GM21423 (cell line): ENCODE measurements around the gene RNF182.
"Not testable (repeated sequence)": the region's sequence is repeated elsewhere in the genome, so short reads cannot be mapped to it uniquely, and the experiment has no call there.

ENCODE experiments used
- ATAC-seq: cut with Tn5 transposase; IDR thresholded peaks from one replicate; pipeline ENCODE4 v1.9.1; 2021; ENCODE audit warnings: mild to moderate bottlenecking, moderate library complexity; ENCODE audit not compliant: unreplicated experiment

The RNF182 gene

GRCh38 chr6:13924949-13925881, at the start of gene RNF182:
TSS of gene RNF182 (plus strand) at chr6:13924952. CDS start at chr6:13977120, 52,168 bp downstream.
- ATAC-seq = no peak

- ATAC-seq = no peak
Measured at GRCh38 chr6:13877051-13877450, 47.7 kb upstream of the RNF182 start.

GRCh38 chr6:13880061-13880663, 44.6 kb upstream of the RNF182 start:
- not testable (repeated sequence) for ATAC-seq

DNA sequence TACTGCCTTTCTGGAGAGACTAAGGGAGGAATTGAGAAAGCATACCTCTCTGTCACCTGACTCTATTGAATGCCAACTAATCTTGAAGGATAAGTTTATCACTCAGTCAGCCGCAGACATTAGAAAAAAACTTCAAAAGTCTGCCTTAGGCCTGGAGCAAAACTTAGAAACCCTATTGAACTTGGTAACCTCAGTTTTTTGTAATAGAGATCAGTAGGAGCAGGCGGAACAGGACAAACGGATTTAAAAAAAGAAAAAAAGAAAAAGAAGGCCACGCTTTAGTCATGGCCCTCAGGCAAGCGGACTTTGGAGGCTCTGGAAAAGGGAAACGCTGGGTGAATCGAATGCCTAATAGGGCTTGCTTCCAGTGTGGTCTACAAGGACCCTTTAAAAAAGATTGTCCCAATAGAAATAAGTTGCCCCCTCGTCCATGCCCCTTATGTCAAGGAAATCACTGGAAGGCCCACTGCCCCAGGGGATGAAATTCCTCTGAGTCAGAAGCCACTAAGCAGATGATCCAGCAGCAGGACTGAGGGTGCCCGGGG, 43.1 kb upstream of the RNF182 start:
- ATAC-seq = no peak

DNA sequence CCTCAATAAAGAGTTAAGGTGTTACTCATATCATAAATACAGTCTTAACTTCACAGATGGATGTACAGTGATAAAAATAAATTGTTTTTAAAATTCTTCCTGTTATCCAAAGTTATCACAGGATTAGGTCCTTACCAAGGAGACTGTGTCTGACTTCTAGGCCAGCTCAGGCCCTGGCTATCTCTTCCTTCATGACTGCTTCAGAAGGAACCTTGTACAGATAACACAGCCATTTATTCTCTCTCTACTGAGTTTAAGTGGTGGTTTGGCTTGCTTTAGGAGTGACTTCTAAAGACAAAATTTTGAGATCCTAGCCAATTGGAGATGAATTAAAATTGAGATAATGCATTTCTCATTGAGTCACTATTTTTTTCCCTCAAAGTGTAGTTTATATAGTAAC, 40.8 kb upstream of the RNF182 start:
- ATAC-seq = no peak

DNA sequence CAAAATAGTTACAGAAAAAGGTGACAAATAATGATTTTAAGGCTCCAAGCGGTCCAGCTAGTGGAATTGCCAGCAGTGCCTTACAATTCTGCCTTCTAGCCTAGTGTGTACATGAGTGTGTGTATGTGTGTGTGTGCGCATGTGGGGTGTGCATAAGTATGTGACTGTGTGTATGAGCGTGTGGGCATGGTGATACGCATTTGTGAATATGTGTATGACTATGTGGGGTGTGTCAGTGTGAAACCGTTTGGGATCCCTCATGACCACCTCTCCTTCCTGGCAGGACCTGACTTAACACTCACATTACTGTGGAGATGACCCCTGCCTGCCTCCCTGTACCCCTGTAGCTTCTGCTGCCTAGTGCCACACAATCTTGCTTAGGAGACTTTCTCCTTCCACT, 40.4 kb upstream of the RNF182 start:
- ATAC-seq = no peak

DNA sequence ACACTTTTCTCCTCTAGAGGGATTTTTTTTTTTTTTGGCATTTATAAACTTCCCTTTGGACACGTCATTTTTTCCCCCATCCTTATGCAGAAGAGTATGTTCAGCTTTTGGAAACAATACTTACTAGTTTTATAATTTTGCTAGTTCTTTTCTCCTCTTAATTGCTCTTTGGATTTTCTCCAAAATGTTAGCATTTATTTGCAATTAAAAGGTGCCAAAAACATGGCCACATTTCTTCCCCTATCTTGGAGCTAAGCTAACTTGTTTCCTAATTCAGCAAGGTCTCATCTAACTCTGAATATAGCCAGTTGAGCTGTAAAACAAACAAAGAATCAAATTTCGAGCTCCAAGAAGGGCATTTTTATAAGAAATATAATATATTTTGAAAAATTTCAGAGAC, 39.2 kb upstream of the RNF182 start:
- no peak for ATAC-seq

GRCh38 chr6:13886949-13887348, 37.8 kb upstream of the RNF182 start:
- ATAC-seq = no peak

- ATAC-seq = no peak
Measured at GRCh38 chr6:13892017-13892645, 32.6 kb upstream of the RNF182 start.

DNA sequence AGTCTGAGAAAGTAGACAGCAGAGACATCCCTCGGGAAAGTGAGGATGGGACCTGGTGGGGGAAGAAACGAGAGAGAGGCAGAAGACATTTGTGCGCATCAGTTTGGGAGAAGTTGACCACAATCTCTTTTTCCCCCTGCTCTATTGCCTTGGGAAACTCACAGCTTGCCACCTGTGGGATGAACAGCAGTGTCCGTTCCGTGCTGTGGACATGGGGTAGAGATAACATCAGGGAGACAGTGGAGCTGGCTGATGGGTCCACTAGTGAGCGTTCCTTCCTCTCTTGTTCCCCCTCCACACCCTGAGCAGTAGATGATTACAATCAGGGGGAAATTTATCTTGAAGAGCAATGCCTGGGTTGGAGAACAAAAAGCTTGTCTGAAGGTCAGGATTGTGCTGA, 21.8 kb upstream of the RNF182 start:
- ATAC-seq = no peak

DNA sequence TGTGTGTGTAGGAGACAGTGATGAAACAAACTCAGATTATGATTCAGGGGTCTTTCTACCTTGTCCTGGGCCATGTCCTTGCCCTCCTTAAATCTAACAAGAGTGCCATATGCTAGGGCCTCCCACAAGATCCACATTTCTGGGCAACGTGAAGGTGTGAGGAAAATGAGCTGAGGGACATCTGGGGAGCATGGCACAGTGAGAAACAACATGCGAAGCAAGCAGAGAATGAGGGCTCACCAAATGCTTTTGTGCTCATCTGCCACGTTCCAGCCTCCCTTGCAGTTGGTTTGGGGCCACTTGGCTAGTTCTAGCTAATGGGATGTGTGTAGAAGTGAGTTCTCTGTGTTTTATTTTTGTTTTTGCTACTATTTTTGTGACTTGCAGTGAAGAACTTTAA, 21.4 kb upstream of the RNF182 start:
- ATAC-seq = no peak

- no peak for ATAC-seq
Measured at GRCh38 chr6:13907001-13907350, 17.8 kb upstream of the RNF182 start.

DNA sequence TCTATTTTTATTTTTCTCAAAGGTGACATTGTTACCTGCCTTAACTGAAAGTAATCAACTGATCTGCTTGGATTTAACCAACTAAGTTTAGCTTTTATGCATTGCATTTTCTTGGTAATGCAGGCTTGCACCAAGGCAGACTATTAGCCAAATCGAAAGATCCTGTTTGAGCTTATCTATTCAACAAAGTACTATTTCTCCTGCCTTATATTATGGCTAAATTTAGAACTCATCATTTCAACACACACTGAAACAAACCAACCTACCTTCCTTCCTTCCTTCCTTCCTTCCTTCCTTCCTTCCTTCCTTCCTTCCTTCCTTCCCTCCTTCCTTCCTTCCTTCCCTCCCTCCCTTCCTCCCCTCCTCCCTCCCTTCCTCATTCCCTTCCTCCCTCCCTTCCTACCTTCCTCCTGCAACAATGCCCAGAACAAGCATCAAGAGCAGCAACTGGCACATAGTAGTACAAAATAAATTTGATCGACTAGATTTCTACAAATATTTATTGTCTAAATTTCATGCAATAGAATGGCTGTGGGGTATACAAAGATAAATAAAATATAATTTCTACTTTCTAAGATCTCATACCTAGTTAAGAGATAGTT, 17.0 kb upstream of the RNF182 start:
- ATAC-seq = no peak

DNA sequence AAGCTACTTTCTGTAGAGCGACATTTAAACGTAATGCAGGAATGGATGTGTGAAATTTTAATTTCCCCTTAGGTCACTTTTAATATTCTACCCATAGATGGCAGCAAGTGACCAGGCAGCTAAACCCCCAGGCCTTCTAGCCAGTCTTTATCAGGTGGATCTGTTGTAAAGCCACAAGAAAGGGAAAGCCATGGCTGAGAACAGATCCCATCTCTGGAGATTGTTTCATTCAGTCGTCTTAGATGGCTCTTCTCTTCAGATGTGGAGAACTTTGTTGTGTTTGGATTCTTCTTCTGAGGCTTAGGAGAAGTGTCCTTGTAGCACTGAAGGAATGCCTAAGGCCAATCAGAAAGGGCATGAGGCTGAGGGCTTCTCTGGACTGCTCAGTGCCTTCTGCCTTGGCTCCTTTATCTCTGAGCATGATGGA, 15.8 kb upstream of the RNF182 start:
- ATAC-seq = no peak

DNA sequence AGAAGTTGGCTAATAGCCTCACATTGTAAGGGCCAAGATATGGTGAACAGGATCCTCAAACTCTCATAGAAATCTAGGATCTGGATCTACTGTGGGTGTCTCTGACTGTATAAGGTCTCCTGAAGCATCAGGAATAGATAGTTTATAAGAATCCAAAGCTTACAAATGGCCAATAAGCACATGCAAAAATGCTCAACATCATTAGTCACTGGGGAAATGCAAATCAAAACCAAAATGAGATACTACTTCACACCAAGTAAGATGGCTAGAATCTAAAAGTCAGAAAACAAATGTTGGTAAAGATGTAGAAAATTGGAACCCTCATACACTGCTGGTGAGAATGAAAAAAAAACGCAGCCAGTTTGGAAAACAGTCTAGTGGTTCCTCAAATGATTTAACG, 14.3 kb upstream of the RNF182 start:
- no peak for ATAC-seq

GRCh38 chr6:13911337-13911736, 13.4 kb upstream of the RNF182 start:
- no peak for ATAC-seq

DNA sequence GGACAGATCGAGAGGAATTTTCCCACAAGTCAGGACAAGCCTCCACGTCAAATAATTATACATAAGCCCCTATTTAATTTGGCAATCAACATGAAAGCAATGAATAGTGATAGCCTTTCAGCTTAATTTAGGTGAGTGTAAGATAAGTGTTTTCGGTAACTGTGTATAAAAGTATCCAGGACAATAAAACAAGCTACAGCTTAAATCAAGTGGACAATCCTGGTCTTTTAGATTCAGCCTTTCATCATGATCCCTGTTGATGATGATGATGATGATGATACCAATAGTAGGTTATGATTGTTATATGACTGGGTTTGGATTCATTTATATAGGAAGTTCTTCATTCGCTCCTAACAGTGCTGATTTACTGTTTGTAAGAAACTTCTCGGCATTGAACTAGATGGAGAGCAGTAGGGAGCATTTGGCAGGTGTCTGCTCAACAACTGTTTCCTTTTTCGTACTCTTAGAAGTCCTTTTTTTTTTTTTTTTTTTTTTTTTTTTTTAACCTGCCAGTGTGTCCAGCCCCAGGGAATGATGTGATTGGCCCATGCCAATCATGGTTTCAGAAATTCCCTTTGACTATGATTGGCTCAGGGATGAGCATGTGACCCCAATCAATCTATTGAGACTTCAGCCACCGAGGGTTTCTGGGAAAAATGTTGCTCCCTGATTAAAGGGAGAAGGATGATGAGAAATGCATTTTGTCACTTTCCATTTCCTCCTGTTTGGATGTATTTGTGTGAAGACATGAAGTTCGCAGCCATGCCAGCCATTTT, 11.3 kb upstream of the RNF182 start:
- no peak for ATAC-seq

DNA sequence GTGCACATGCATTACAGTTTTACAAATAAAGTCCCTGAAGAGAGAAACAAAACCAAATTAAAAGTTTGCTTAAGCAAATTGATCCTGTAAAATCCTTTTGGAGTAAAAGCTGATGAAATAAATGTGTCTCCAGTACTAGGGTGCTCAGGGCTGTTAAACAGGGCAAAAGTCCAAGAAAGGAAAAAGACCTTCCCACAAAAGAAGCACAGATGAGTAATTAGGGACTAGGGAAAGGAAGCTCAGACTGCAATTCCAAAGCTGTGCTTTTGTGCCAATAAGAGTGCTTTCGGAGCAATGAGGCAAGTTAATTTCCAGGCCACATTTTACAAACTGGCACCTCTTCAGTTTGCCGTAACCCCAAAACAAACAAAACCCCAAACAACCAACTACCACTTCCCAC, 10.4 kb upstream of the RNF182 start:
- no peak for ATAC-seq

- no peak for ATAC-seq
Measured at GRCh38 chr6:13915561-13916229, 9.1 kb upstream of the RNF182 start.
